Astrocyte of the spinal cord (primary cell): ENCODE data around the gene TTBK1.

Source experiments
- DNase-seq: peaks from one replicate; pipeline ENCODE4 v3.0.0; 2011; ENCODE audit warnings: low read depth, low spot score
- H3K4me3 ChIP-seq: 2 replicates; pipeline ENCODE4 v1.5.1; 2011; ENCODE audit warnings: low read depth, mild to moderate bottlenecking, low read length, moderate library complexity
- in situ Hi-C: cut with HindIII; loops from 2 replicates; pipeline ENCODE4 v1.10.0; 2017; ENCODE audit warnings: low sequenced_read_pairs
- TF ChIP-seq, protein P1 (sequence below): IDR thresholded peaks from 2 replicates; pipeline ENCODE4 v1.5.1; 2012; ENCODE audit warnings: low read depth, mild to moderate bottlenecking, low read length, inconsistent platforms

The TTBK1 gene

DNA sequence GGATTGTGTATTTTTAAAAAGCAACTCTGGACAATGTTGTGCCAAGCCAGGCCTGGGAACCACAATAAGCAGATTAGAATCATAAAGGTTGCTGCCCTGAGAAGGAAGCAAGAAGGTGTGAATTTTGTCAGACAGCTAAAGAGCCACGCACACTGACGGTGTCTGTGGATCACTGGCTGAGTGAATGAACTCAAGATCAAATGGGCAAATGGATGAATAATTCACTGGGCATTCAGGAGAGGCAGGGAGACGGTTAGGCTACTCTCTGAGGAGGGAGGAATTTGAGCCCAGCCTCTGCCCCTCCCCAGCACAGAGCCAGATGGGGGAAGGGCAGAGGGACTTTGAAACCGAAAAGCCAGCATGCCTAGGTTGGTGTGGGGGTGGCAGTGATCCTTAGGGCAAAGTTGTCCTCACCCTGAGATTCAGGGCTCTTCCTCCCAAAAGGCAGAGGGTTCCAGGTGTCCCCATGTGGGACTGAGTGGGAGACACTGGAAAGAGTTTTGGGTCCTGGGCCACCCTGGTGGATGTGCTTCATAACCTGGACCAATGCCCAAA is 35.3 kb downstream of the TTBK1 start:
- H3K4me3 ChIP-seq: no peak overlapping the region
- DNase-seq: peak; percentile 6
- in situ Hi-C loops: no loop called here
- TF ChIP-seq, protein P1, sequence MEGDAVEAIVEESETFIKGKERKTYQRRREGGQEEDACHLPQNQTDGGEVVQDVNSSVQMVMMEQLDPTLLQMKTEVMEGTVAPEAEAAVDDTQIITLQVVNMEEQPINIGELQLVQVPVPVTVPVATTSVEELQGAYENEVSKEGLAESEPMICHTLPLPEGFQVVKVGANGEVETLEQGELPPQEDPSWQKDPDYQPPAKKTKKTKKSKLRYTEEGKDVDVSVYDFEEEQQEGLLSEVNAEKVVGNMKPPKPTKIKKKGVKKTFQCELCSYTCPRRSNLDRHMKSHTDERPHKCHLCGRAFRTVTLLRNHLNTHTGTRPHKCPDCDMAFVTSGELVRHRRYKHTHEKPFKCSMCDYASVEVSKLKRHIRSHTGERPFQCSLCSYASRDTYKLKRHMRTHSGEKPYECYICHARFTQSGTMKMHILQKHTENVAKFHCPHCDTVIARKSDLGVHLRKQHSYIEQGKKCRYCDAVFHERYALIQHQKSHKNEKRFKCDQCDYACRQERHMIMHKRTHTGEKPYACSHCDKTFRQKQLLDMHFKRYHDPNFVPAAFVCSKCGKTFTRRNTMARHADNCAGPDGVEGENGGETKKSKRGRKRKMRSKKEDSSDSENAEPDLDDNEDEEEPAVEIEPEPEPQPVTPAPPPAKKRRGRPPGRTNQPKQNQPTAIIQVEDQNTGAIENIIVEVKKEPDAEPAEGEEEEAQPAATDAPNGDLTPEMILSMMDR: no peak

DNA sequence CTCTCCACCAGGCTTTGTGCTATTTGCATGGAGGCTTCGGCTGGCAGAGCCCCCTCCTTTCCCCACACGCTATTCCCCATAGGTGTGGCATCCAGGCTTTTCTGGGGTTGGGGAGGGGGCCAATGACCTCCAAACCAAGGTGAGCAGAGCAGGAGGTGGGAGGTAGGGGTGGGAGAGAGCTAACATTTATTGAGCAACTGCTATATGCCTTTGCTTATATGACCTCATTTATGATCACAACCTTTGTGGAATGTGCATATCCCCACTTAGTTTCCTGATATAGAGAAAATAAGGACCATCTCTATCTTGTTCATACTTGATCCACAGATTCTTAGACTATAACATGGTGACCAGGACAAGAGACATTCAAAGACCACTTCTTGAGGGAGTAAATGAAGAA is 37.0 kb downstream of the TTBK1 start:
- TF ChIP-seq, protein P1: no peak
- in situ Hi-C loops: no loop called here
- H3K4me3 ChIP-seq: no peak overlapping the region
- no peak for DNase-seq

DNA sequence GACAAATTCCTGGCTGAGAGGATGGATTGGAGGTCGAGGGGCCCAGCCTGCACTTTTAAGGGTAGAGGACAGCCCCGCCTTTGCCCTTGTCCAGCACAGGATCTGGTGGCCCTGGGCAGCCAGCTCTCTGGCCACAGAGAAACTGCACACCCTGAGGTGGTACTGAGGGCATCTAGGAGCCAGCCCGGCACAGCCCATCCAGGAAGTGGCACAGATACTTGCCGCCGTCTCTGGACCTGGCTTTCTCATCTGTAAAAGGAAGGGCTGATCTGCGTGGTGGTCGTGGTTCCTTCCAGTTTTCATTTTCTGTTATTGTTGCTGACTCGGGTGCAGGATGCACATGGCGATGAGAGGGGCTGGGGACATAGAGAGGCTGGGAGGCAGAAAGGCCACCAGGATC is 38.8 kb downstream of the TTBK1 start:
- TF ChIP-seq, protein P1: no peak
- H3K4me3 ChIP-seq: no peak overlapping the region
- in situ Hi-C loops: no loop called here
- DNase-seq: no peak

- in situ Hi-C loops: no loop called here
- H3K4me3 ChIP-seq: no peak overlapping the region
- no peak for DNase-seq
- TF ChIP-seq, protein P1: no peak
Observed at GRCh38 chr6:43282636-43283513, 39.6 kb downstream of the TTBK1 start.

- no peak overlapping the region for H3K4me3 ChIP-seq
- in situ Hi-C loops: no loop called here
- DNase-seq: no peak
- TF ChIP-seq, protein P1: no peak
Observed at GRCh38 chr6:43283514-43283901, 40.2 kb downstream of the TTBK1 start.

DNA sequence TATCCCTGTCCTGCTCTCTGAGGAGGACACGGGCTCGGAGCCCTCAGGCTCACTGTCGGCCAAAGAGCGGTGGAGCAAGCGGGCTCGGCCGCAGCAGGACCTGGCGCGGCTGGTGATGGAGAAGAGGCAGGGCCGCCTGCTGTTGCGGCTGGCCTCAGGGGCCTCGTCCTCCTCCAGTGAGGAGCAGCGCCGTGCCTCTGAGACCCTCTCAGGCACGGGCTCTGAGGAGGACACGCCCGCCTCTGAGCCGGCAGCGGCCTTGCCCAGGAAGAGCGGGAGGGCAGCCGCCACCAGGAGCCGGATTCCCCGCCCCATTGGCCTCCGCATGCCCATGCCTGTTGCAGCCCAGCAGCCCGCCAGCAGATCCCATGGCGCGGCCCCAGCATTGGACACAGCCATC is 40.6 kb downstream of the TTBK1 start:
- no peak overlapping the region for H3K4me3 ChIP-seq
- TF ChIP-seq, protein P1: no peak
- in situ Hi-C loops: no loop called here
- DNase-seq: no peak
